HG02763 (cell line): Measurements from ENCODE around the gene ADPRHL1.
A peak's percentile ranks its signal among the peaks of the same experiment; 100 is the strongest.

ENCODE experiments used
- ATAC-seq: cut with Tn5 transposase; IDR thresholded peaks from one replicate; pipeline ENCODE4 v1.9.1; 2021; ENCODE audit warnings: mild to moderate bottlenecking, moderate library complexity; ENCODE audit not compliant: unreplicated experiment

ADPRHL1 gene

DNA sequence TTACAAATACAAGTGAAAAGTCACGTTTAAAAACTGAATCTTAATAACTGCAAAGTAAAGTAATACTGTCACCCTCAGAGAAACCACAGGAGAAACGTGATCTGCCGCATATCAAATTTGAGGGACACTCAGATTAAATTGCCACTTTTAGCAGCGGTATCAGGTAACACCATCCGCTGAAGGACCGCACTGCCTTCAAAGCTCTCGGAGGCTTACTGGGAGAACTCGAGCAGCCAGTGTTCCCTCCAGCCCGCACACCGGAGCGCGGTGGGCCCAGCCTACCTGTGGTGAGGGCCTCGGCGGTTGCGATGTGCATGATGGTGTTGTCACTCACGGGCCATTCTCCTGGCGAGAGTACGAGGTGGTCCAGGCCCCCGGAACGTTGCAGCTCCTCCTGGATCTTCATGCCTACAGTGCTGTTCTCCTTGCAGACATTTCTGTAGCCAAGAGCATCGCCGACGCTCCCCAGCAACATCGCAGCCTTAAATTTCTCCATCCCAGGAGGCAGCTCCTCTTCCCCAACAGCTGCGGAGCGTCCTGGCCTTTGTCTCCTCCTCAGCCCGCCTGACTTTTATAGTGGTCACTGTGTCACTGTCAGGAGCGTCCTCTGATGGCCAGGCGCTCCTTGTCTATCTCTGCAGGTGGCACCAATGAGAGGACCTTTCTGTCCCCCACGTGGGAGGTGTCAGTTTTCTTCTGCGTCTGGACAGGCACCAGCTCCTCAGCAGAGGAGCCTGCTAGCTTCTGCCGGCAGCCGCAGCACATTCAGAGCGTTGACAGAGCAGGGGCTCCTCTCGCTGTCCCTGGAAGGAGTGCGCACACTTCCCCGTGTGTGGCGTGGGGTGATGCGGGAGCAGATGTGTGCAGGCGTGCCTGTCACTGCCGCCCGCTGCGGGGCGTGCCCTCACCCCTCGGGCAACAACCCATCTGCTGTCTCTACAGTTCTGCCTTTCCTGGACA lies at the start of gene ADPRHL1:
ADPRHL1 (minus strand) TSS at position 547 of the 960 bp plus-strand sequence; CDS start at position 496, 51 bp downstream.
- no peak for ATAC-seq

DNA sequence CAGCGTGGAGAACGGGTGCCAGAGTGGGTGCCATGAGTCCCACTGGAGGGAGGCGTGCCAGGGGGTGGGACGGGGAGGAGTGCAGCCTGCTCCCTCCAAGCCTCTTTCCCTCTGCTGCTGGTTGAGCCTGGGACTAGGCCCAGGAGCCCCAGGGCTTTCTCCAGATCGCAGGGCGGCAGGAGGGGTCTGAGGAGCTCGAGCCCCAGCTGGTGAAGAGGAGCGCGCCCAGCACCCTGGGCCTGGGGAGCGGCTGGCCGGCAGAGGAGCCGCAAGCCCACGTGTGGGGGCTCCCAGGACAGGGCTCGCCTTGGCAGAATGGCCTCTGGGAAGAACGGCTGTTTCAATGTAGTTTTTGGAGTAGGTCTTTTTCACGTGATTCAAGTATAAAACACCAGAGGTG lies 49.4 kb upstream of the ADPRHL1 start:
- ATAC-seq: no peak

DNA sequence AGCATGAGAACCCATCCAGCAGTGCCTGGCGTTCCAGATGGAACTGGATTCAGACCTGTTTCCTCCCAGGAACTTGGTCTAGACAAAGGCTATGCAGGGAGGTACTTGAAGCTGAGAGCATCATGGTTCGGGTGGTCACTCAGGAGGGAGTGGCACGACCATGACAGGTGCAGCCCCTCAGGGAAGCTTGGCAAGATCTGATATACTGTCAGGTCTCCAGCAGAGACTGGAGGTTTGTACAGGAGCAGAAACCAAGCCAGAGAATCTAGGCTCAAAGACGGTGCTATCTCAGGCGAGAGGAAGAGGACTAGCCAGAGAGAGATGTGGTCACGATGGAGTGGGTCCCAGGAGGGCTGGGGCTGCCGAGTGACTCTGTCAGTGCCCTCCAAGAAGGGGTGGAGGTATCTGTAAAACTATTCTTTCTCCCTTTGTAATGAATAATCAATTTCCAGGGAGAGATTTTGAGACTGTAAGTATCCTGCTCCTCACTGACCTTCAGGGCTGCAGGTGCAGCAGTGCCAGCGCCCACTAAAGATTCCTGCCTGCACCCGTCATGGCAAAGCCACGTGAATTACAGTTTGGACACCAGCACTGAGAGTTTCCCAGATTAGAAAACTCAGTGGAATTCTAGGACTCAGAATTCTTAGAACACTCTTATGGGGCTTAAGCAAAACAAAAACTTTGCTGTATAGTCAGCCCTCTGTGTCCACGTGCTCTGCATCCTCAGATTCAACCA lies 47.4 kb upstream of the ADPRHL1 start:
- ATAC-seq: no peak

GRCh38 chr13:113499936-113500335 lies 46.6 kb upstream of the ADPRHL1 start:
- ATAC-seq: no peak

DNA sequence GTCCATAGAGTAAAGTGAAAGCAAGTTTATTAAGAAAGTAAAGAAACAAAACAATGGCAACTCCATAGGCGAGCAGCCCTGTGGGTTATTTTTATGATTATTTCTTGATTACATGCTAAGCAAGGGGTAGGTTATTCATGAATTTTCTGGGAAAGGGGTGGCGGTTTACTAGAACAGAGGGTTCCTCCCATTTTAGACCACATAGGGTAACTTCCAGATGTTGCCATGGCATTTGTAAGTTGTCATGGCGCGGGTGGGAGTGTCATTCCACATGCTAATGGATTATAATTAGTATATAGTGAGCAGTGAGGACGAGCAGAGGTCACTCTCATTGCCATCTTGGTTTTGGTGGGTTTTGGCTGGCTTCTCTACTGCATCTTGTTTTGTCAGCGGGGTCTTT lies 45.6 kb upstream of the ADPRHL1 start:
- ATAC-seq: no peak

DNA sequence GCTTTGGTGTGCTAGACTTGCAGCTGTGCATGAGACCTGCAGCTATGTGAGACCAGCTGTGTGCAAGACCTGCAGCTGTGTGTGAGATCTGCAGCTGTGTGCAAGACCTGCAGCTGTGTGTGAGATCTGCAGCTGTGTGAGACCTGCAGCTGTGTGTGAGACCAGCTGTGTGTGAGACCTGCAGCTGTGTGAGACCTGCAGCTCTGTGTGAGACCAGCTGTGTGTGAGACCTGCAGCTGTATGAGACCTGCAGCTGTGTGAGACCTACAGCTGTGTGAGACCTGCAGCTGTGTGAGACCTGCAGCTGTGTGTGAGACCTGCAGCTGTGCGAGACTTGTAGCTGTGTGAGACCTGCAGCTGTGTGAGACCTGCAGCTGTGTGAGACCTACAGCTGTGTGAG lies 43.9 kb upstream of the ADPRHL1 start:
- no peak for ATAC-seq

DNA sequence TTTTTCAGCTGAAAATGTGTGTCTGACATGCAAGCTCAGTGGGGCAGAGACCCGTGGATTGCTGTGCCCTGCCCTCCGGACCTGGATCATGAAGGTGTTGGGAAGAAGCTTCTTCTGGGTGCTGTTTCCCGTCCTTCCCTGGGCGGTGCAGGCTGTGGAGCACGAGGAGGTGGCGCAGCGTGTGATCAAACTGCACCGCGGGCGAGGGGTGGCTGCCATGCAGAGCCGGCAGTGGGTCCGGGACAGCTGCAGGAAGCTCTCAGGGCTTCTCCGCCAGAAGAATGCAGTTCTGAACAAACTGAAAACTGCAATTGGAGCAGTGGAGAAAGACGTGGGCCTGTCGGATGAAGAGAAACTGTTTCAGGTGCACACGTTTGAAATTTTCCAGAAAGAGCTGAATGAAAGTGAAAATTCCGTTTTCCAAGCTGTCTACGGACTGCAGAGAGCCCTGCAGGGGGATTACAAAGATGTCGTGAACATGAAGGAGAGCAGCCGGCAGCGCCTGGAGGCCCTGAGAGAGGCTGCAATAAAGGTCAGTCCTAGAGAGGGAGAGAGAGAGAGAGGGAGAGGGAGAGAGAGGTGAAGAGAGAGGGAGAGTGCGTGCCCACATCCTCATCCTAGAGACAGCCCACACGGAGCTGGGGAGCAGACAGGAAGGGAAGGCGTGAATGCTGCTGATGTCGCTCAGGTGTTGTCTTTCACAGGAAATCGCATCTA lies 42.4 kb upstream of the ADPRHL1 start:
- no peak for ATAC-seq

GRCh38 chr13:113493315-113493951 lies 40.1 kb upstream of the ADPRHL1 start:
- no peak for ATAC-seq

- ATAC-seq: no peak
Measured at GRCh38 chr13:113491982-113492381, 38.7 kb upstream of the ADPRHL1 start.

DNA sequence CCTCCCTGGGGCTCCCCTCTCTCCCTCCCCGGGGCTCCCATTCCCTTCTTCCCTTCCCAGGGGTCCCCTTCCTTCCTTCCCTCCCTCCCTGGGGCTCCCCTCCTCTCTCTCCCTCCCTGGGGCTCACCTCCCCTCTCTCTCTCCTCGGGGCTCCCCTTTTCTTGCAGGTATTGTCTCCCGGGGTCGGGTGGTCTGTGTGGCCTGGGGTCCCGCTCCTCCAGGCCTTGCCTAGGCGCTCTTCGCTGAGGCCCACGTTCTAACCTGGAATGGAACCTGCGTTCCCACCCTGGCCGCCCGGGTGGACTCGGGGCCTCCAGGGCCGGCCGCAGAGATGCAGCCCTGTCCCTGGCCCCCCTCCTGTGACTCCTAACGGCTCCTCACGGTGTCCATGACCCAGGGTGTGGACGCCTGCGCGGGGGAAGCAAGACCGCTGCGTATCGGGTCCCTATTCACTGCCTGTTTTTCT lies 38.2 kb upstream of the ADPRHL1 start:
- no peak for ATAC-seq

GRCh38 chr13:113490496-113491417 lies 37.5 kb upstream of the ADPRHL1 start, which contains the start of gene DCUN1D2:
DCUN1D2 (minus strand) TSS chr13:113490711; CDS start chr13:113490669, 42 bp downstream.
- ATAC-seq: peak; percentile 81

DNA sequence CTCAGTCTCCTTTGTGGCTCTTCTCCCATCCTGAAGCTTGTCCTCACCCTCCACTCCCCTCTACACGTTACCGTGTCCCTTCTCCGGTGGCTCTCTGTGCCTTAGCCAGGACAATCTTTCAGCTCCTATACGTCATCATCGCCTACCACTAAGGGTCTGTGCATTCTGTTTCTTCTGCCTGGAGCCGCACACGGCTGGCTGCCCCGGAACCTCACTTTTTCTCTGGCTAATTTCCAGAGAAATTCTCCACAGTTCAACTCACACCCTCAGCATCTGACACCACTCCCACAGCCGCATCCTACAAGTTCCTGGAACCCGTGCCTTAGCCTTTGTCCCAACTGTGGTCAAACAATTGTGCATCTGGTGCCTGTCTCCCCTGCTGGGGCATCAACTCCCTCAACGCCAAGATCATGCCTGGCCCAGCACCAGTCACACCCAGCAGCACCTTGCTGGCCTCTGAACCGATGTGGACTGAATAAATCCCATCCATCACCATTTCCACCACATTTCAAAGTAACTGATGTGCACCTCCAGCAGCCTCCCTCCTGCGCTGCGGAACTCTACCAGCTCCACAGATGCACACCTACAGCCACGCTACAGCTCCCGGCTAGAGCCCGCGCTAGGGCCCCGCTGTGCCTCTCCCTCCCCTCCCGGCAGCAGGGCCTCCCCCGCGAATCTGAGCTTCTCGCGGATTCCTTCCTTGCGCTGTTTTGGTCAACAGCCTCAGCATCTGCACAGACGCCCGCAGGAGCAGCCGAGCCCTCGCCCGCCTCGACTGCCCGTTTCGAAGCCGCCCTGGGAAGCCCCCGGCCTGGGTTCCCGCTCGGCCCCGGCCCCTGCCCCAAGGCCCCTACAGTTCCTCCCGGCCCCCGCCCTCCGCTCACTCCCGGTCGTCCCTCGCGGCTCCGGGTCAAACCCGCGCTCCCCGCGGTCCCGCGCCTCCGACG lies 36.5 kb upstream of the ADPRHL1 start:
- peak; percentile 19 for ATAC-seq

GRCh38 chr13:113489171-113489548 lies 35.9 kb upstream of the ADPRHL1 start:
- ATAC-seq: no peak

DNA sequence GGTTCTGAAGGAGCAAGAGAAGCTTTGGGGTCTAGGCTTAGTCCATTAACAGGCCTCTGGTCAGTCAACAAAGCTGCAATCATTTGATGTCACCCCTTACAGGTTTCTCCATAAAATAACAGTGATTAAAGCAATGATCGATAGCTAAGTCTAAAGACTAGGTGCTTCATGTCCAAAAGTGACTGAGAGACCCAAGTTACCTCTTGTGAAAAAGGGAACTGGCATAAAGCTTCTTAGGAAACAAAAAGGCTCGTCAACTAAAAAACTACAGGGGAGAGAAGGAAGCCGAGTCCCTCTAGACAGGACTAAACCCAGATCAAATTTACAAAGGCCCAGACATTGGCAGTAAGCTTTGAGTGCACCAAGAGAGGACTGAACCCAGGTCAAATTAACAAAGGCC lies 35.0 kb upstream of the ADPRHL1 start:
- ATAC-seq: no peak

- no peak for ATAC-seq
Measured at GRCh38 chr13:113486698-113487097, 33.4 kb upstream of the ADPRHL1 start.

GRCh38 chr13:113485545-113485944 lies 32.3 kb upstream of the ADPRHL1 start:
- no peak for ATAC-seq

- ATAC-seq: no peak
Measured at GRCh38 chr13:113483504-113484293, 30.4 kb upstream of the ADPRHL1 start.

DNA sequence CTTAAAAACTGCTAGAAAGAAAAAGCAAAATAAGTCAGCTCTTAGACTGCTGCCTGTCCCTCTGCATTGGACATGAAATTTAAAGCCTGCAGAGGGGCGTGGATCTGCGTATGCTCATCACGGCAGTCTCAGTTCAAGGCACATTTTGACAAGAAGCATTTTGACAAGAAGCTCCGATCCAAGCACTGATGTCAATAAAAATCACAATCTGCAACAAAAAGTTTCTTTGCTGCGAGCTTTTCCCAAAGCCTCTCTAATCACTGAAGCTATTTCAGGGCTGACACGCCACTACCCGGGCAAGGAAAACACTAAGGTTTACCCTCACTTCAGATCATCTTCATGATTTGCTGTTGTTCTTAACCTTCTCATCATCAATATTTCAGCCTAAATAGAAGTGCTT lies 29.8 kb upstream of the ADPRHL1 start:
- ATAC-seq: no peak
